HG02623 (cell line): ENCODE results near the gene USH2A.

Experiments
- ATAC-seq: cut with Tn5 transposase; IDR thresholded peaks from one replicate; pipeline ENCODE4 v1.9.1; 2021; ENCODE audit warnings: moderate library complexity; ENCODE audit not compliant: unreplicated experiment

Gene USH2A

GRCh38 chr1:216142921-216143320, 280.3 kb downstream of the USH2A start:
- ATAC-seq: no peak

DNA sequence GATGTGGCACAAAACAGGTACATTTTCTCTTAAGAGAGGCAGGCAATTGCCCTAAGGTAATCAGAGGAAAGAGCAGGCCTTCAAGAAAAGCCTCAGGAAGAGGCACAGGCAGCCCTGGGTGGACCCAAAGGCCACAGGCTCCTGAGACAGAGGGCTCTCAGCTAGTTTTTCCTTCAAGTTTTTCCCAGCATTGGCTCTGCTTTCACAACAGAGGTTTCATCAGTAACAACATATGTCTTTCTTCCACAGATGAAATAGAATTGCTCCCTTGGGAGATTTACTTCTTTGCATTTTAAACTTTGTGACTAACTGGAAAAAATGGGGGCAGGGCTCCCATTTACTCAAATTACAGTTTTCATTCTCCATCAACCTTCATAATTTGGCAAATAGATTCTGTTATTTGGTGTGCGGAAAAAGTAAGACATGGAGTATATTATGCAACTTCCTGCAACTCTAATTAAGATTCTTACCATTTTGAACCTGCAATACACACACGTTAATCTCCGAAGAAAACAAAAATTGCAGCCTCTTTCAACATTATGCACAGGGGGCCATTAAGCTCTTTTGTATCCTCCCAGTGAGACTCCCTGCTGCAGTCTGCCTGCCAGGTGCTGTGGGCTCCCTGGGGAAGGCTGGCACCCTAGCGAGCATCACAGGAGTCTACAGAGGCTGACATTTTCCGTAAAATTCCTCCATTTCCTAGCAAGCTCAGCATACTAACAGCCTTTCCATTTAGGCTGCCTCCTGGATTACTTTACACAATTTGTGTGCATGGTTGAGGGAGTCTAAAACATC, 282.3 kb downstream of the USH2A start:
- ATAC-seq: no peak

DNA sequence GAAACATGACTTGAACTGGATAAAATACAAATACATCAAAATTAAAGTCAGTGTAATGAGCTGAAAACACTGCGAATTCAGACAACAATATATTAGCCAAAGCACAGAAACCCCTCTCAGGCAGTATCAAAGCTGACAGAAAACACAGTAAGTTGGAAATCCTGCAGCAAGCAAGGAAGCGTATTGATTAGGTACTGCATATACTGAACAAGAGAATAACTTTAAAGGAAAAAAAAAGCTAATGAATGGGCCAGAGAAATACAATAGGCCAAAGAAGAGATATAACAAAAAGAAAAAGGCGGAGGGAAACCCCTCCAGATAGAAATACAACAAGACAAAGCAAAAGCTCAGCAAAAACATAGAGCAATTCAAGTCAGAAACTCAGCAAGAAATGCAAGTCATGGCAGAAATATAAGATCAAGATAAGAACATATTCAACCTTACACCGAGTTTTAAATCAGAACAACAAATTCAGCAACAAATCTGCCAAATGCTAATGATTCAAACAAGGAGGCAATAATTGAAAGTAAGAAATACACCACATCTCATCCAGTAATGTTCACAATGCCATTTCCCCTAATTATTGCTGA, 299.0 kb downstream of the USH2A start:
- ATAC-seq: no peak

- ATAC-seq: no peak
Observed at GRCh38 chr1:216123446-216124191, 299.6 kb downstream of the USH2A start.

GRCh38 chr1:216119600-216119999, 303.6 kb downstream of the USH2A start:
- no peak for ATAC-seq

GRCh38 chr1:216114180-216114579, 309.1 kb downstream of the USH2A start:
- no peak for ATAC-seq

GRCh38 chr1:216113181-216113580, 310.1 kb downstream of the USH2A start:
- no peak for ATAC-seq

DNA sequence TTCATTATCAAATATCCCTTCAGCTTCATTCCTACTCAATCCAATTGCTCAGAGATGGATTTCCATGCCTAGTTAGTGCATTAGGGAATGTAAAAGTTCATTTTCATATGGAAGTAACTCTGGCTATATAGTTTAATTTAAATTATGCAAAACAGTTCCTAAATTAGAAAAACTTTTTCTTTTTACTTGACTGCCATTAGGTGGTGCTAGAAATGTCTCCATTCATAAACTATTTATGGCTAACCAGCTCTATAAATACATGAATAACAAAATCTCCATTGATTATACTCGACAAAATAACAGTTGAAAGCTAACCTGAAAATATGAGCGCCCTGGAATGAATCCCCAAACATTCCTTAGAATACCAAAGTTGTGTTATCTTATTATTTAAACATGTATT, 311.4 kb downstream of the USH2A start:
- ATAC-seq: no peak

DNA sequence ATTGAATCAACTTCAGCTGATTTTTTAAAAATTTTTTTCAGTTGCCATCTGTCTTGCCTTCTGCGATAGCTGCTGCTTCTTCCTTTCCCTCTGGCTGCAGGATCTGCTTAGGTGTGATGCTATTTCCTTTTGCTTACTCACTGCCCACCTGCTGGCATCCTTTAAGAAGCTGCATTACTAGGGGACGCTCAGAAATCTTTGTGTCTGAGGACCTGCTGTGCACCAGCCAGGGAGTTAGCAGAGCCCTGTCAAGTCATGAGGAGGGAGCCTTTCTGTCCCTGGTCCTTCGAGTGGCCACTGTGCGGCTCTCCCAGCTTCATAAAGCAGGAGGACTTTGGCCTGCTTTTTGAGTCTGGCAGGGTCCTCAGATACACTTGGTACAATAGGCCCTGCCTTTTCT, 327.8 kb downstream of the USH2A start:
- no peak for ATAC-seq

DNA sequence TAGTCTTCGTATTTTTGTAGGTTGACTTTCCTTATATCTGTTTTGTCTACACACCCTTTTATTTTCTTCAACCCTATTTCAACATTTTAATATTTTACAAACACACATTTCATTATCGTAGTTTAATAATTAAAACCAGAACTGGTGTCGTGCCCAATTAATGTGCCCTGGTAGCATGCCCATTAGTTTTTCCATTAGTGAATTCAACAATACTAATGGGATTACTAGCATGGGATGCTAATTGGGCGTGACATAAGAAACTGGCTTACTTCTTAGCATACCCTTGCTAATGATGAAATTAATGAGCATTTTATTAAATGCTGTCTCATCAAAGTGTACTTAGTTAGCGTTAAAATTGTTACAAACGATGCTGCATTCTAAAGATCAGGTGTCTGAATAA, 332.7 kb downstream of the USH2A start:
- no peak for ATAC-seq

DNA sequence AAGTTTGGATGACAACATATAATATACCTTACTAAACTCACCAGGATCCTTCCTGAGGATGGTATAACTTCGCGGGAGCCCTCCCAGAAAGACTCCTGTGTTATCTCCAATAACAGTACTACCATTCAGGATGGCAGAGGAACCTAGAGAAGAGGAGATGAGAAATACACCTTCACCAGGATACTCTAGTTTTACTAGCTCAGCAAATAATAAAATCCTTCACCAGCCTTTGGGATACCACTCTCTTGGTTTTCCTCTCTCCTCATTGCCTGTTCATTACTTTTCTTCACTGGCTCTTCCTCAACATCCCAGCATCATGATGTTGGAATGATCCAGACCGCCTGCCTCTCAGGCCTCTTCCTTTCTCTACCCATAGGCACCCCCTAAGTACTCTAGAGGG, 336.6 kb downstream of the USH2A start:
- ATAC-seq: no peak

DNA sequence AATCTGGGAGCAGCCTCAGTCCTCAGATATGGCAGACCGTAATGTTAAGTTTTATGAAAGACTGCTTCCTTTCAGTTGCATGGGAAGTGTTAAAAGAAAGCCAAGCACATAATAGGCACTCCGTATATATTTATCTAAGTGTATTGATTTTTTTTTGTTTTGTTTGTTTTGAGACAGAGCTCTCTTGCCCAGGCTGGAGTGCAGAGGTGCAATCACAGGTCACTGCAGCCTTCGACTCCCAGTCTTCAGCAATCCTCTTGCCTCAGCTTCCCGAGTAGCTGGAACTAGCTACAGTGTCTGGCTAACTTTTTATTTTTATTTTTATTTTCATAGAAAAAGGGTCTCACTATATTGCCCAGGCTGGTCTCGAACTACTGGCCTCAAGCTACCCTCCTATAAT, 341.8 kb downstream of the USH2A start:
- no peak for ATAC-seq

DNA sequence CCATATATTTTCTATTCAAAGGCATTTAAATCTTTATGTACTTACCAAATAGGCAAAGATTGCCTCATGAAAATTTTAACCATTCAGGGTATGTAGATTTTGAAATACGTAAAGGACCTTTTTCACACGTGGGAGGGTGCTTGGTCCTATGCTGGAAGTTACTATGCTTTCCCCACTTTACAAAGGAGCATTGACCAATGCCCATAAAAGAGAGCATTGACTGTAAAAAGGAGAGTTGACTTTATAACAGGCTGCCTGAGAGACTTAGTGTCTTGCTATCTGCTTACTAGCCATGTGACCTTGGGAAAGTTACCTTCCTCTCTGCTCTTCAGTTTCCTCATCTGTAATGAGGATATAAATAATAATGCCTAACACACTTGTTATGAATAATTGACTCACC, 346.5 kb downstream of the USH2A start:
- no peak for ATAC-seq

DNA sequence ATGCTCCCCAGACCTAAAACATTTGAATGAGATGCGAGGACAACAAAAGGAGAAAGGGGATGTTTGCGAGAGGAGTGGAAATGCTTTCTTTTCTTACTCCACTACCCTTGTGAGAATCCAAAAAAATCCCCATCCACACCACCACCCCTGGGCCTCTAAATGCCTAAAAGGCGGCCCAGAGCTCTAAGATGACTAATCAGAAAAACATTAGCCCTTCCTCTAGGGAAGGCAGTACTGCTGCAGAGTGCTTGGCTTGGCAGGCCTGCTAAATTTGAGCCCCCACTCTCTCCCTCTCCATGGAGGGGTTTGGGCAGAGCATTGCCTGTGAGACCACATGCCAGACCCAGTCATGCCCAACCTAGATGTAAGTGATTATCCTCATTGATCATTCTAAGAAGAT, 347.9 kb downstream of the USH2A start:
- ATAC-seq: no peak

- no peak for ATAC-seq
Observed at GRCh38 chr1:216073793-216074595, 349.3 kb downstream of the USH2A start.

DNA sequence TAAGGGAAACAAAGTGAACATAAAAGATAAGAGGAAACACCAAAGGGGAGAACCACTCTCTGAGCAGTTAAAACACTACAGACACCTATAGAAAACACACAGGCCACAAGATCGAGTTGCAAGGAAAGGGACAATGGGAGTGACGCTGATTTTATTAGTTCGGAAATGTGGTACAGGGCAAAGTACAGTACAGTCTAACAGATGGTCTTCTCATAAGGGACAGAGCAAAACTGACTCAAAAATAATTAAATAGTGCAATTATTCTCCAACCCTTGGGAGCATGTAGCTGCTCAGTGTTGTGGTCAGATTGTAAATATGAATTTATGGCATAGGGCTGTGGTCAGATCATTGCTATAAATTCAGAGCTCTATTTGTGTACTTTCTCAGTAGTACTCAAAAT, 352.0 kb downstream of the USH2A start:
- no peak for ATAC-seq

- ATAC-seq: no peak
Observed at GRCh38 chr1:216064643-216065042, 358.6 kb downstream of the USH2A start.

DNA sequence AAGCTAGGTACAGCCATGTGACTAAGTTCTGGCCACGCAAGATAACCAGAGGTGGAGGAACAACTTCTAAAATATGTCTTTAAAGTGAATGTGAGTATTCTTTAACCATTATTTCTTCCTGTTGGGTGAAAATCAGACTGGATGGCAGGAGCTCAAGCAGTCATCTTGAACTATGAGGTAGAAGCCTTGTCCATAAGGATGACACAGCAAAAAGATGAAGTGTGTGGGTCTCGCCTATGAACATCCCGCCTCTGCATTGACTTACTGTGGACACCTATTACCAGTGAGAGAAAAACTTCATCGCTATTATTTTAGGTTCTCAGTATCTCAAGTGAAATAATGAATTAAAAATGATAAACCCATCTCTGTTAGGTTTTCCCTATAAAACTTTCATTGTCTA, 365.3 kb downstream of the USH2A start:
- ATAC-seq: no peak

GRCh38 chr1:216057063-216057462, 366.2 kb downstream of the USH2A start:
- no peak for ATAC-seq

DNA sequence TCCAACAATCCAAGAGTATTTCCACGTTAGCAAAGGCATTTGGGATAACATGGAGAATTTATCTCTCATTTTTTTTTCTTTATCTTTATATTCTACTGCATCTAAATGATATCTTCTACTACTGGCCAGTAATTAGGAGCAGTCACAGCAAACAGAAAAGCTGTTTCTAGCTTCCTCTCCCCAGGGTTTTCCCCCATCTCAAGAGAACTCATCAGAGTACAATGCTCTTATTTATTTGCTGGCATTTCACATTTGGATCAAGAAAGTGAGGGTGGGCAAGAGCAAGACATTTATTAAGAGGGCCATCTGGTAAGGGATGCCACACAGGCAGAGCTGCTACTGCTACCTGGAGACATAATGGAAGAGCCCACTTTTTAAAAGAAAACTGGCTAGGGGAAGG, 368.2 kb downstream of the USH2A start:
- no peak for ATAC-seq

DNA sequence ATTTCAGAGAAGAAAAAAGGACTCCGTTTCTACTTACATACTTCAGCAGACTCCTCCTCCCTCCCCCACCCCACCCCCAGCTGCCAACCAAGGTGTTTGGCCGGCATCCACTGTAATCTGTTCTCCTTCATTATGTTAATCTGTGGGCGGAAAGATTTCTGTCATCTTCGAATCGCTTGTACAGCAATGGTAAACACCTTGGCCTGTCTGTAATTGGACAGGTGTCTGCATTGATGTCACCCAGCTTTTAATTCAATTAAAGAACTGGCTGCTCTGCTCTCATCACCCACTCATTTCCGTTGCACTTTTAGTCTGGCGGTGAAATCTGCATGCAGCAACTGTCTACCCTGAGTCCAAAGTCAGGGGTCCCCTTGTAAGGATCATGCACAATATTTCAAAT, 368.6 kb downstream of the USH2A start:
- no peak for ATAC-seq
